ENCODE results near the gene APBB1.

The APBB1 gene

DNA sequence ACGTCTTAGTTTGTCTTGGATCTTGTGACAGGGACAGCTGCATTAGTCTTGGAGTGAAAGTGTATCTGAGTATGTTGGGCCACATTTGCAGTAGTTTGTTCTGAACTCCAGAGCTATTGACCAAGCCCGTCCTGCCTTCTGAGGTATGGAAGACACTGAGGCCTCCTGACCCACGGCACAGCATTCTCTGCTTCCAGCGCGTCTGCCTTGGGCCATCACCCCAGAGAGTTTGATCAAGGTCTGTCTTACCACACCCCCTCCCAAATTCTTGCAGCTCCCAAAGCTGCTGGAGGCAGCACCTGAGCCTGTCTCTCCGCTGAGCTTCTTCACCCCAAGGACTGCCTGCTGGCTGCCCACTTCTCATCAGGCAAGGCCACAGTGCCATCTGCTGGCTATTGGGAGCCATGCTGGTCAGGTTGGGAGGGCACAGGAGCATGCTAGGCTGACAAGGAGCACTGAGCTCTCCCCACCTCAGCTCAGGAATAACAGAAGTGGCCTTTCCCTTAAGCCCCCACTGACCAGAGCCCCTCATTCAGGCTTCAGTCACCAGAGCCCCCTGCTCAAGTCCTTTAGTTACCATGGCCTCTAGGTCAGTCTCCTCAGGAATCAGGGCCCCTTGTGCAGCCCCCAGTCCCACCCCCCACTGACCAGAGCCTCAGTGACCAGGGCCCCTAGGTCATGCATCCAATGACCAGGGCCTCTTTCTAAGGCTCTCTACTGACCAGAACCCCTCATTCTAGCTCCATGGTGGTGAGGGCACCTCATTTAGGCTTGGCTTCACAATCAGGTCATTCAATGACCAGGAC is 55.8 kb downstream of the APBB1 start:
- Histone ChIP-seq H3K79me2 (no peaks in the 10 kb centered on the region), H3K27me3 (ENCODE audit: control insufficient read depth, insufficient read depth, low read length) (no peaks in the 10 kb centered on the region), H2AFZ (no peak overlapping the region), H3K36me3 (ENCODE audit: control insufficient read depth, insufficient read depth, low read length) (no peaks in the 10 kb centered on the region), H3K4me1 (no peaks in the 10 kb centered on the region), H3K9ac (no peak overlapping the region), H3K4me2 (ENCODE audit: low read length) (no peak overlapping the region), H3K27ac (no peak overlapping the region), H3K9me3 (ENCODE audit: control insufficient read depth, low read length) (no peaks in the 10 kb centered on the region), H3K4me3 (ENCODE audit: low read depth, low read length) (no peak overlapping the region)
- TF ChIP-seq, protein P1, sequence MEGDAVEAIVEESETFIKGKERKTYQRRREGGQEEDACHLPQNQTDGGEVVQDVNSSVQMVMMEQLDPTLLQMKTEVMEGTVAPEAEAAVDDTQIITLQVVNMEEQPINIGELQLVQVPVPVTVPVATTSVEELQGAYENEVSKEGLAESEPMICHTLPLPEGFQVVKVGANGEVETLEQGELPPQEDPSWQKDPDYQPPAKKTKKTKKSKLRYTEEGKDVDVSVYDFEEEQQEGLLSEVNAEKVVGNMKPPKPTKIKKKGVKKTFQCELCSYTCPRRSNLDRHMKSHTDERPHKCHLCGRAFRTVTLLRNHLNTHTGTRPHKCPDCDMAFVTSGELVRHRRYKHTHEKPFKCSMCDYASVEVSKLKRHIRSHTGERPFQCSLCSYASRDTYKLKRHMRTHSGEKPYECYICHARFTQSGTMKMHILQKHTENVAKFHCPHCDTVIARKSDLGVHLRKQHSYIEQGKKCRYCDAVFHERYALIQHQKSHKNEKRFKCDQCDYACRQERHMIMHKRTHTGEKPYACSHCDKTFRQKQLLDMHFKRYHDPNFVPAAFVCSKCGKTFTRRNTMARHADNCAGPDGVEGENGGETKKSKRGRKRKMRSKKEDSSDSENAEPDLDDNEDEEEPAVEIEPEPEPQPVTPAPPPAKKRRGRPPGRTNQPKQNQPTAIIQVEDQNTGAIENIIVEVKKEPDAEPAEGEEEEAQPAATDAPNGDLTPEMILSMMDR (IDR thresholded peaks at IDR 0.05), result peak; percentile 73

DNA sequence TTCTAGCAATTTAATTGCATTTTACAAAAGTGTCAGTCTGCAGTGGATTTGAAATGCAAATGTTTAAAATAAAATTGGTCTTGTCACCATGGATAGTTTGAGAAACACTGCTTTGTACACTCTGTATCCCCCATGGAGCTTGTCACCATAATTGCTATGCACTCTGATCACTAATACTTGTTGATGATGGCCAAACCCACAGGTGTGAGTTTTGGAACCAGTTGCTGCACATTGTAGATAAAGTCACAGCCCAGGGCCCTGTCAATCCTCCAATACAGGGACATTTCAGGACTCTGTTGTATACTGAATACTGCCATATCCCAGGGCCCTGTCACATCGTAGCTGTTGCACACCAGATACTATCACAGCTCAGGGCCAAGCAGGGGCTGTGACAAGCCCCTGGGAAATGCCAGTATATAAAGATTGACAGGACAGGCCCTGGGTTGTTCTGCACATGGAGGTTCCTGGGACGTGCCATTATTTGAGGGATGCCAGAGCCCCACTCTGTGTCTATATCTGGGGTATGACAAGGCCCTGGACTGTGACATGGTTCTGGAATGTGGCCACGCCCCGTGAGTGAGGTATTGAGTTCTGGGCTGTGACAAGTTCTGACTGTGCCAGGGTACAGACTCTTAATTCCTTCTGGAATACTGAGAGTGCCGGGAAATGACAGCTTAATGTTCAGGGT is 56.6 kb downstream of the APBB1 start:
- H3K36me3 ChIP-seq (ENCODE audit: control insufficient read depth, insufficient read depth, low read length), result no peaks in the 10 kb centered on the region
- no peaks in the 10 kb centered on the region for H3K4me1 ChIP-seq
- H2AFZ ChIP-seq, result no peak overlapping the region
- H3K9me3 ChIP-seq (ENCODE audit: control insufficient read depth, low read length), result no peaks in the 10 kb centered on the region
- H3K9ac ChIP-seq, result no peak overlapping the region
- no peak overlapping the region for H3K4me2 ChIP-seq (ENCODE audit: low read length)
- H3K4me3 ChIP-seq (ENCODE audit: low read depth, low read length), result no peak overlapping the region
- no peaks in the 10 kb centered on the region for H3K79me2 ChIP-seq
- TF ChIP-seq, protein P1 (IDR thresholded peaks at IDR 0.05), result no peak
- no peaks in the 10 kb centered on the region for H3K27me3 ChIP-seq (ENCODE audit: control insufficient read depth, insufficient read depth, low read length)
- no peak overlapping the region for H3K27ac ChIP-seq

DNA sequence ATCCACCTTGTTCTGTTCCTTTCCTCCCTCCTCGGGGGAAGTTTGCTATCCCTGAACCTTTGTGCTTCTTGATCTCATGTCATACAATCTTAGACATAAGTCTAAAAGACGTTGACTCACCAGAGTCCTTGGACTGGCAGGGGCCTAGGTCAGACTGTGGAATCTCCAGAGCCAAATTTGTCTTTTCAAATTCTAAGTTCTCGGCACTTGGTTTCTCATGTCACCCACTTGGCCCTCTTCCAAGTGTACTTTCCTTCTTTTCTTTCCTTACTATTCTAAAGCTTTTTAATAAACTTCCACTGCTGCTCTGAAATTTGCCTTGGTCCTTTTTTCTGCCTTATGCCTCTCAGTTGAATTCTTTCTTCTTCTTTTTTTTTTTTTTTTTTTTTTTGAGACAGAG is 58.7 kb downstream of the APBB1 start:
- H3K4me3 ChIP-seq (ENCODE audit: low read depth, low read length), result no peak overlapping the region
- TF ChIP-seq, protein P1 (IDR thresholded peaks at IDR 0.05), result no peak

DNA sequence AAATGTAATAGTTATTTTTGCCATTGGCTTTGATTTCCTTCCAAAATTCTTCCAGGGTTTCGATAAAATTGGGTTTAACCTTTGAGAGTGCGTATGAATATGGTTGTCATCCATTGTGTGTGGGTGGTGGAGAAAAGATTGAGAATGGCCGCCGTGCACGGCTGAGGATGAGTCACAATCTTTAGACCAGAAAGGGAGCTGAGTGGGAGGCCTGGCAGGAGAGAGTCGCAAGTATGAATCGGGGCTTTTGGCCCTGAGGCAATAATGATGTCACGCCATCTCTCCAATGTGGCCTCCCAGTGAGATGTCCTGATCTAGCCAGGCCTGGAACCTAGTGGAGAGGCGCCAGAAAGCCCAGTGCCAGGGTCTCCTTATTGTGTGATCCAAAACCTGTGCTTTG is 61.7 kb downstream of the APBB1 start:
- Histone ChIP-seq H3K9ac (no peak overlapping the region), H3K79me2 (no peaks in the 10 kb centered on the region), H3K4me2 (ENCODE audit: low read length) (no peak overlapping the region), H3K4me1 (no peaks in the 10 kb centered on the region), H3K9me3 (ENCODE audit: control insufficient read depth, low read length) (no peaks in the 10 kb centered on the region), H2AFZ (no peak overlapping the region), H3K4me3 (ENCODE audit: low read depth, low read length) (no peak overlapping the region), H3K36me3 (ENCODE audit: control insufficient read depth, insufficient read depth, low read length) (no peaks in the 10 kb centered on the region), H3K27ac (no peak overlapping the region), H3K27me3 (ENCODE audit: control insufficient read depth, insufficient read depth, low read length) (no peaks in the 10 kb centered on the region)
- TF ChIP-seq, protein P1 (IDR thresholded peaks at IDR 0.05), result no peak

More for the DNA sequence above, 58.7 kb downstream of the APBB1 start:
- no peaks in the 10 kb centered on the region for H3K27me3 ChIP-seq (ENCODE audit: control insufficient read depth, insufficient read depth, low read length)
- H3K4me2 ChIP-seq (ENCODE audit: low read length), result no peak overlapping the region
- no peaks in the 10 kb centered on the region for H3K9me3 ChIP-seq (ENCODE audit: control insufficient read depth, low read length)
- H3K27ac ChIP-seq, result no peak overlapping the region
- no peak overlapping the region for H3K9ac ChIP-seq
- H3K4me1 ChIP-seq, result no peaks in the 10 kb centered on the region
- H2AFZ ChIP-seq, result no peak overlapping the region
- H3K36me3 ChIP-seq (ENCODE audit: control insufficient read depth, insufficient read depth, low read length), result no peaks in the 10 kb centered on the region
- no peaks in the 10 kb centered on the region for H3K79me2 ChIP-seq
